G401 (cell line): ENCODE measurements around the gene RBM4. TPM values are rescaled to one million over a fixed set of nuclear protein-coding genes. Genes with fewer than 3 reads are reported as not detected.

Source experiments
- total RNA-seq: library from RNA; depleted of rRNA; stranded (reverse); fragments of >200 nt; shearing (Covaris generic); gene quantifications from 2 replicates; pipeline ENCODE4 v1.2.3, GENCODE V29; 2014; rRNA removed

RBM4 gene
- total RNA-seq, 1 experiment from 2014 or later: 534 TPM

Other genes starting within 250 kb of the RBM4 start
- gene NPAS4, start 217.7 kb upstream of the RBM4 start, total RNA-seq: not detected in 2 replicates
- gene MRPL11, start 199.9 kb upstream of the RBM4 start, total RNA-seq: 129 and 148 TPM in 2 replicates
- 10.2 and 13.7 TPM in 2 replicates for gene PELI3, start 171.8 kb upstream of the RBM4 start, total RNA-seq
- gene DPP3, start 158.3 kb upstream of the RBM4 start, total RNA-seq: 140 and 160 TPM in 2 replicates
- gene BBS1, start 128.1 kb upstream of the RBM4 start, total RNA-seq: 42.5 and 55.8 TPM in 2 replicates
- gene ZDHHC24, start 92.7 kb upstream of the RBM4 start, total RNA-seq: 35.3 and 36.0 TPM in 2 replicates
- gene ACTN3, start 91.8 kb upstream of the RBM4 start, total RNA-seq: 32.1 and 42.0 TPM in 2 replicates
- 518 and 594 TPM in 2 replicates for gene CTSF, start 70.1 kb upstream of the RBM4 start, total RNA-seq
- gene CCDC87, start 45.6 kb upstream of the RBM4 start, total RNA-seq: 0.07 and 0.37 TPM in 2 replicates
- gene CCS, start 45.5 kb upstream of the RBM4 start, total RNA-seq: 181 and 230 TPM in 2 replicates
- gene RBM14, start 22.1 kb upstream of the RBM4 start, total RNA-seq: 47.7 and 68.8 TPM in 2 replicates
- gene RBM4B, start 39.2 kb downstream of the RBM4 start, total RNA-seq: 4.1 and 13.0 TPM in 2 replicates
- 102 and 103 TPM in 2 replicates for gene SPTBN2, start 90.5 kb downstream of the RBM4 start, total RNA-seq
- gene RCE1, start 204.7 kb downstream of the RBM4 start, total RNA-seq: 32.7 and 40.2 TPM in 2 replicates
- 48.4 and 67.5 TPM in 2 replicates for gene LRFN4, start 218.4 kb downstream of the RBM4 start, total RNA-seq